NB4 (cell line): Measurements from ENCODE around the gene DIS3L2.

Experiments
- CTCF ChIP-seq: IDR thresholded peaks from one replicate; pipeline ENCODE4 v1.5.1; 2012; ENCODE audit warnings: low read depth, low read length
- POLR2A ChIP-seq: IDR thresholded peaks from 2 replicates; pipeline ENCODE4 v1.6.1; 2011; ENCODE audit warnings: mild to moderate bottlenecking; ENCODE audit not compliant: insufficient read length; ENCODE audit errors: extremely low read depth

- TF ChIP-seq POLR2A: no peak
- peak; percentile 11 for TF ChIP-seq CTCF
These were observed 364.1 kb downstream of the DIS3L2 start for GRCh38 chr2:232325324-232326273.
